ENCODE data around the gene RNF115. TPM values are rescaled to one million over a fixed set of nuclear protein-coding genes. Genes with fewer than 3 reads are reported as not detected.

Gene RNF115
- total and polyA plus RNA-seq, 9 donors = 7.8 to 27.9 (median 12.2) TPM

- no peak for DNase-seq
- H3K4me3 ChIP-seq = no peak overlapping the region
- no peak overlapping the region for H3K27ac ChIP-seq
- TF ChIP-seq CTCF (IDR thresholded peaks at IDR 0.05) (no peak), EP300 (IDR thresholded peaks at IDR 0.05) (no peak), POLR2A (IDR thresholded peaks at IDR 0.05) (no peak)
- peaks cover 6% of the 10 kb centered on the region for H3K4me1 ChIP-seq (ENCODE audit: insufficient read depth)
- H3K36me3 ChIP-seq = no peaks in the 10 kb centered on the region
- no peaks in the 10 kb centered on the region for H3K9me3 ChIP-seq
- no peaks in the 10 kb centered on the region for H3K27me3 ChIP-seq
- WGBS, 3 donors = 65 to 82% (median 77%) methylated on average over 5 of the region's 5 CpGs
- intact Hi-C loops (cut with DNase I) = no loop called here
These were observed 39.6 kb upstream of the RNF115 start for GRCh38 chr1:145863282-145864018.

- peak overlapping the region; percentile 85 for H3K4me3 ChIP-seq
- intact Hi-C loops (cut with DNase I) = loop anchor here in 1 of 4 donors (10.0 kb wide), 1 partner anchor 45 kb away; no protein-coding TSS in a partner anchor
- TF ChIP-seq CTCF (IDR thresholded peaks at IDR 0.05) (peak in 2 of 3 donors; percentile 13 to 33), EP300 (IDR thresholded peaks at IDR 0.05) (no peak), POLR2A (IDR thresholded peaks at IDR 0.05) (peak; percentile 74)
These were observed 35.7 kb upstream of the RNF115 start for GRCh38 chr1:145859491-145860023.

GRCh38 chr1:145858901-145859490, 35.1 kb upstream of the RNF115 start, which contains the start of gene PIAS3:
TSS of gene PIAS3 (minus strand) at chr1:145859081. CDS start at chr1:145858990, 91 bp downstream.
- peak; percentile 93 to 95 (median 95) for DNase-seq
- H3K27ac ChIP-seq = peak within 1 kb of the TSS; percentile 89
- no peaks in the 10 kb centered on the region for H3K27me3 ChIP-seq
- TF ChIP-seq EP300 (IDR thresholded peaks at IDR 0.05) (no peak), CTCF (IDR thresholded peaks at IDR 0.05) (no peak), POLR2A (IDR thresholded peaks at IDR 0.05) (peak; percentile 66)
- H3K4me1 ChIP-seq (ENCODE audit: insufficient read depth) = peaks cover 3% of the 10 kb centered on the region
- H3K4me3 ChIP-seq = peak within 1 kb of the TSS; percentile 85
- WGBS, 3 donors = 0 to 1% (median 1%) methylated on average over 37 to 42 of the region's 42 CpGs
- no peaks in the 10 kb centered on the region for H3K9me3 ChIP-seq
- intact Hi-C loops (cut with DNase I) = loop anchor here in 1 of 4 donors (10.0 kb wide), 1 partner anchor 46 kb away; no protein-coding TSS in a partner anchor
- no peaks in the 10 kb centered on the region for H3K36me3 ChIP-seq

More at GRCh38 chr1:145859491-145860023, 35.7 kb upstream of the RNF115 start:
- H3K27ac ChIP-seq = peak overlapping the region; percentile 89
- WGBS, 3 donors = 0 to 1% (median 1%) methylated on average over 41 of the region's 41 CpGs
- H3K9me3 ChIP-seq = no peaks in the 10 kb centered on the region
- H3K27me3 ChIP-seq = no peaks in the 10 kb centered on the region
- peaks cover 3% of the 10 kb centered on the region for H3K4me1 ChIP-seq (ENCODE audit: insufficient read depth)
- DNase-seq = peak; percentile 91 to 94 (median 93)
- no peaks in the 10 kb centered on the region for H3K36me3 ChIP-seq

GRCh38 chr1:145858238-145858900, 34.5 kb upstream of the RNF115 start:
- Histone ChIP-seq H3K4me1 (ENCODE audit: insufficient read depth) (peaks cover 3% of the 10 kb centered on the region), H3K27me3 (no peaks in the 10 kb centered on the region), H3K4me3 (peak overlapping the region; percentile 85), H3K9me3 (no peaks in the 10 kb centered on the region), H3K36me3 (no peaks in the 10 kb centered on the region), H3K27ac (peak overlapping the region; percentile 89)
- TF ChIP-seq EP300 (IDR thresholded peaks at IDR 0.05) = no peak
- WGBS, 3 donors = 0 to 1% (median 1%) methylated on average over 32 to 35 of the region's 35 CpGs
- DNase-seq = peak; percentile 56 to 73 (median 69)
- intact Hi-C loops (cut with DNase I) = loop anchor here in 1 of 4 donors (10.0 kb wide), 1 partner anchor 46 kb away; no protein-coding TSS in a partner anchor

All from ovary (tissue), 9 donors.